GM12878 (cell line): ENCODE results near the gene POU2AF2. TPM values are rescaled to one million over a fixed set of nuclear protein-coding genes. Genes with fewer than 3 reads are reported as not detected.

ENCODE experiments used
- ATAC-seq: fragments of 200-7000 bp; cut with Tn5 transposase; 3 replicates; pipeline ENCODE4 v1.9.1; 2020; ENCODE audit warnings: mild to moderate bottlenecking, moderate library complexity
- BruUV-seq: library from RNA; stranded (reverse); fragments of 400-500 nt; replicated peaks from 2 replicates; lab custom pipeline; 2021; lab: Mats Ljungman, UMichigan
- CTCF ChIA-PET: fragments of 300-600 bp; sonication (Branson Sonifier 250); formaldehyde crosslinking; extraction: SDS; loops from one replicate; lab custom pipeline; 2021; ENCODE audit warnings: inconsistent platforms; lab: Yijun Ruan, JAX
- POLR2A ChIA-PET: fragments of 350-600 bp; formaldehyde crosslinking; extraction: SDS; loops from one replicate; lab custom pipeline; 2021; ENCODE audit warnings: inconsistent platforms; lab: Charles Lee
- RAD21 ChIA-PET: fragments of 300-600 bp; sonication (Branson Sonifier 250); formaldehyde crosslinking; loops from one replicate; lab custom pipeline; 2023; ENCODE audit warnings: antibody characterized with exemption; ENCODE audit not compliant: unreplicated experiment; lab: Charles Lee
- SMC1A ChIA-PET: fragments of 300-600 bp; sonication (Branson Sonifier 250); formaldehyde crosslinking; loops from one replicate; lab custom pipeline; 2023; ENCODE audit not compliant: unreplicated experiment, uncharacterized antibody; lab: Charles Lee
- DNase-seq: peaks from one replicate; pipeline ENCODE4 v3.0.0-alpha.2; 2011; ENCODE audit warnings: low read depth, low spot score
- FAIRE-seq: peaks from 3 replicates; lab custom pipeline; 2011; peaks lifted over from hg19 to GRCh38; lab: Jason Lieb, UNC
- H2AFZ ChIP-seq: 2 replicates; pipeline ENCODE4 v1.6.0; 2011; ENCODE audit warnings: low read depth, low read length, control low read depth; ENCODE audit not compliant: control insufficient read depth
- H3K27ac ChIP-seq: 2 replicates; pipeline ENCODE4 v1.5.1; 2011; ENCODE audit warnings: control low read depth; ENCODE audit not compliant: control insufficient read depth, insufficient read depth
- H3K27me3 ChIP-seq, 2 experiments: replicated peaks in 1 of 2; 2 replicates each; pipeline versions ENCODE4 v1.6.0 to v1.6.1; 2011; ENCODE audit warnings: low read length in 1 of 2; ENCODE audit not compliant: control insufficient read depth in 2 of 2, insufficient read depth in 2 of 2
- H3K36me3 ChIP-seq, 2 experiments: 2 replicates each; pipeline ENCODE4 v1.5.1; 2011; ENCODE audit warnings: low read length in 1 of 2; ENCODE audit not compliant: control insufficient read depth in 2 of 2, insufficient read depth in 2 of 2
- H3K4me1 ChIP-seq: 2 replicates; pipeline ENCODE4 v1.6.1; 2011; ENCODE audit warnings: mild to moderate bottlenecking, low read length, moderate library complexity, mixed read lengths; ENCODE audit not compliant: control insufficient read depth, insufficient read depth
- H3K4me2 ChIP-seq: 2 replicates; pipeline ENCODE4 v1.6.0; 2011; ENCODE audit warnings: control low read depth; ENCODE audit not compliant: control insufficient read depth, insufficient read depth
- H3K4me3 ChIP-seq: fragments of 200-600 bp; sonication (generic); 2 replicates; pipeline ENCODE4 v1.5.1; 2016
- H3K79me2 ChIP-seq: 2 replicates; pipeline ENCODE4 v1.6.0; 2011; ENCODE audit warnings: low read length; ENCODE audit not compliant: control insufficient read depth, insufficient read depth
- H3K9ac ChIP-seq: 2 replicates; pipeline ENCODE4 v1.8.0; 2011; ENCODE audit warnings: low read length, control low read depth, mixed read lengths; ENCODE audit not compliant: control insufficient read depth, insufficient read depth
- H3K9me3 ChIP-seq: replicated peaks from 3 replicates; pipeline ENCODE4 v1.5.1; 2011; ENCODE audit warnings: mild to moderate bottlenecking, low read length; ENCODE audit not compliant: control insufficient read depth, insufficient read depth
- H4K20me1 ChIP-seq: 2 replicates; pipeline ENCODE4 v1.6.0; 2011; ENCODE audit not compliant: control insufficient read depth, insufficient read depth
- ATF7 ChIP-seq: fragments of 450-650 bp; IDR thresholded peaks from 2 replicates; pipeline ENCODE4 v1.6.1; 2016; ENCODE audit warnings: low read depth, mild to moderate bottlenecking
- EGR1 ChIP-seq, 2 experiments: IDR thresholded peaks; 1 replicate in 1 of 2; 2 replicates in 1 of 2; pipeline ENCODE4 v1.6.1; 2011 to 2012; ENCODE audit warnings: low read depth in 2 of 2, low read length in 2 of 2, borderline replicate concordance in 1 of 2, mild to moderate bottlenecking in 1 of 2, moderate library complexity in 1 of 2
- GATAD2B ChIP-seq: fragments of 450-650 bp; conservative IDR thresholded peaks from 2 replicates; pipeline ENCODE4 v1.6.1; 2017; ENCODE audit warnings: low read depth, mild to moderate bottlenecking, moderate library complexity
- KLF5 ChIP-seq: fragments of 450-650 bp; IDR thresholded peaks from 2 replicates; pipeline ENCODE4 v1.6.1; 2014; ENCODE audit warnings: mild to moderate bottlenecking; ENCODE audit not compliant: partially characterized antibody
- MTA2 ChIP-seq: fragments of 450-650 bp; IDR thresholded peaks from 2 replicates; pipeline ENCODE4 v1.6.1; 2016; ENCODE audit warnings: low read depth, mild to moderate bottlenecking, moderate library complexity
- SP1 ChIP-seq: IDR thresholded peaks from one replicate; pipeline ENCODE4 v1.6.1; 2011; ENCODE audit warnings: low read depth, low read length
- ZNF207 ChIP-seq: fragments of 450-650 bp; IDR thresholded peaks from 2 replicates; pipeline ENCODE4 v1.6.1; 2014; ENCODE audit warnings: antibody characterized with exemption, mild to moderate bottlenecking, borderline replicate concordance
- WGBS: methylation state at CpG from one replicate; pipeline ENCODE4 v1.1.6; 2016; ENCODE audit warnings: low lambda C conversion rate; ENCODE audit not compliant: insufficient replicate concordance, insufficient coverage; ENCODE audit errors: missing lambda C conversion rate; 5-methylcytosine and 5-hydroxymethylcytosine counted together
- in situ Hi-C: fragments of 300-500 bp; cut with MboI; formaldehyde crosslinking; loops from 9 replicates; pipeline ENCODE4 v1.14.3; 2018; ENCODE audit warnings: mixed read lengths
- intact Hi-C: fragments of 100-400 bp; cut with micrococcal nuclease; formaldehyde crosslinking; loops from one replicate; pipeline ENCODE4 v1.14.2; 2022; ENCODE audit not compliant: unreplicated experiment
- polyA plus RNA-seq, 11 experiments: library from polyadenylated mRNA; depleted of rRNA in 4 of 11; unstranded in 6 of 11; stranded (reverse) in 5 of 11; fragments of >200 nt; fragmentation: Nextera tagmentation in 4 of 11; fragmentation: Illumina TruSeq in 1 of 11; extraction: Ambion mirVana in 4 of 11; extraction: Trizol in 1 of 11; gene quantifications; 1 replicate in 1 of 11; 2 replicates in 10 of 11; pipeline versions ENCODE4 v1.2.1 to v1.2.3, GENCODE V29; 2011 to 2016; ENCODE audit warnings: inconsistent platforms in 2 of 11, missing spikeins in 2 of 11, low read depth in 1 of 11
- total RNA-seq, 4 experiments: library from RNA; depleted of rRNA in 3 of 4; stranded (reverse); fragments of >200 nt in 3 of 4; fragmentation: Illumina TruSeq in 1 of 4; extraction: Trizol in 1 of 4; gene quantifications; 2 replicates each; pipeline versions ENCODE4 v1.2.1 to v1.2.3, GENCODE V29; 2013 to 2021
- TF ChIP-seq, protein P1 (sequence below): fragments of 450-650 bp; IDR thresholded peaks from 2 replicates; pipeline ENCODE4 v1.6.1; 2016; ENCODE audit warnings: mild to moderate bottlenecking, moderate library complexity, borderline replicate concordance

POU2AF2 gene
- total and polyA plus RNA-seq, 10 of the 15 experiments (the other 5 are each of a cell fraction or from before 2014, with no cell fraction given): not detected

GRCh38 chr11:111302298-111302697 lies 56.8 kb downstream of the POU2AF2 start (continued):
- TF ChIP-seq, protein P1, sequence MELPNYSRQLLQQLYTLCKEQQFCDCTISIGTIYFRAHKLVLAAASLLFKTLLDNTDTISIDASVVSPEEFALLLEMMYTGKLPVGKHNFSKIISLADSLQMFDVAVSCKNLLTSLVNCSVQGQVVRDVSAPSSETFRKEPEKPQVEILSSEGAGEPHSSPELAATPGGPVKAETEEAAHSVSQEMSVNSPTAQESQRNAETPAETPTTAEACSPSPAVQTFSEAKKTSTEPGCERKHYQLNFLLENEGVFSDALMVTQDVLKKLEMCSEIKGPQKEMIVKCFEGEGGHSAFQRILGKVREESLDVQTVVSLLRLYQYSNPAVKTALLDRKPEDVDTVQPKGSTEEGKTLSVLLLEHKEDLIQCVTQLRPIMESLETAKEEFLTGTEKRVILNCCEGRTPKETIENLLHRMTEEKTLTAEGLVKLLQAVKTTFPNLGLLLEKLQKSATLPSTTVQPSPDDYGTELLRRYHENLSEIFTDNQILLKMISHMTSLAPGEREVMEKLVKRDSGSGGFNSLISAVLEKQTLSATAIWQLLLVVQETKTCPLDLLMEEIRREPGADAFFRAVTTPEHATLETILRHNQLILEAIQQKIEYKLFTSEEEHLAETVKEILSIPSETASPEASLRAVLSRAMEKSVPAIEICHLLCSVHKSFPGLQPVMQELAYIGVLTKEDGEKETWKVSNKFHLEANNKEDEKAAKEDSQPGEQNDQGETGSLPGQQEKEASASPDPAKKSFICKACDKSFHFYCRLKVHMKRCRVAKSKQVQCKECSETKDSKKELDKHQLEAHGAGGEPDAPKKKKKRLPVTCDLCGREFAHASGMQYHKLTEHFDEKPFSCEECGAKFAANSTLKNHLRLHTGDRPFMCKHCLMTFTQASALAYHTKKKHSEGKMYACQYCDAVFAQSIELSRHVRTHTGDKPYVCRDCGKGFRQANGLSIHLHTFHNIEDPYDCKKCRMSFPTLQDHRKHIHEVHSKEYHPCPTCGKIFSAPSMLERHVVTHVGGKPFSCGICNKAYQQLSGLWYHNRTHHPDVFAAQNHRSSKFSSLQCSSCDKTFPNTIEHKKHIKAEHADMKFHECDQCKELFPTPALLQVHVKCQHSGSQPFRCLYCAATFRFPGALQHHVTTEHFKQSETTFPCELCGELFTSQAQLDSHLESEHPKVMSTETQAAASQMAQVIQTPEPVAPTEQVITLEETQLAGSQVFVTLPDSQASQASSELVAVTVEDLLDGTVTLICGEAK: no peak
- TF ChIP-seq ZNF207: no peak
- no peak for TF ChIP-seq SP1
- no peak for TF ChIP-seq GATAD2B

DNA sequence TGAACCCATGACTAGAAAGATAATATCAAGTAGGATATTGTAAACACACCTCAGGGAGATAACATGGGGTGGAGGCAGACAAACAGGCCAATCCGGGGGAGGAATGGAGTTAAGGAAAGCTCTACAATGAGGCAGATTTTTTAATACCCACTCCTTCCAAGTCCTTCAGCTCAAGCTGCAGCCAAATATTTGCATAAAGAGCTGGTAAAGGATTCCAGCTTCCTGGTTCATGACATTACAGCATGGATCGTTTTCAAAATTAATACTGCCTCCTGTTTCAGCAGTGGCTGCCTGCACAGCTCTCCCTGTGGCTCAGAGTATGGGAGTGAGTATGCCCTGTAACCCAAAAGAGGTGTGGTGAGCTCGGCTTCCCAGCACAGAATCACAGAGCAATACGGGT lies 57.9 kb downstream of the POU2AF2 start:
- FAIRE-seq (no peak), DNase-seq (no peak), ATAC-seq (no peak)
- 38% methylated on average over 4 of the region's 4 CpGs for WGBS
- H3K79me2 ChIP-seq: no peaks in the 10 kb centered on the region
- no peaks in the 10 kb centered on the region for H4K20me1 ChIP-seq
- TF ChIP-seq KLF5 (no peak), MTA2 (no peak), EGR1 (IDR thresholded peaks at IDR 0.05; ENCODE audit: borderline replicate concordance in 1 of 2, low read depth in 2 of 2, low read length in 2 of 2) (no peak), ATF7 (no peak)
- H3K27ac ChIP-seq: no peak overlapping the region
- H3K9me3 ChIP-seq: no peaks in the 10 kb centered on the region
- BruUV-seq: no TSS peak
- H3K9ac ChIP-seq: no peak overlapping the region
- CTCF ChIA-PET: interaction anchor here (0.6 to 4.3 kb wide), 6 partner anchors 19 to 143 kb away, joined by 3 to 26 read pairs (median 5); no protein-coding TSS in a partner anchor
- POLR2A ChIA-PET: interaction anchor here (1.0 to 1.4 kb wide), 2 partner anchors 112 to 114 kb away, joined by 3 to 5 read pairs; no protein-coding TSS in a partner anchor
- H3K4me2 ChIP-seq: no peak overlapping the region
- SMC1A ChIA-PET: interaction anchor here (0.8 to 1.5 kb wide), 6 partner anchors 21 to 120 kb away, joined by 3 to 8 read pairs (median 4); no protein-coding TSS in a partner anchor
- no peak overlapping the region for H2AFZ ChIP-seq
- peaks cover 0 to 7% of the 10 kb centered on the region in 2 experiments; a peak in 3 of 4 replicates for H3K27me3 ChIP-seq
- RAD21 ChIA-PET: interaction anchor here (1.3 to 2.3 kb wide), 2 partner anchors 119 to 125 kb away, joined by 3 to 16 read pairs; no protein-coding TSS in a partner anchor
- intact Hi-C loops: no loop called here
- in situ Hi-C loops: no loop called here
- H3K36me3 ChIP-seq: no peaks in the 10 kb centered on the region
- no peaks in the 10 kb centered on the region for H3K4me1 ChIP-seq
- no peak overlapping the region for H3K4me3 ChIP-seq
